PC-3 (cell line): Measurements from ENCODE around the gene CNTN1. TPM values are rescaled to one million over a fixed set of nuclear protein-coding genes. Genes with fewer than 3 reads are reported as not detected.

Experiments used
- ATAC-seq: fragments of 200-7000 bp; cut with Tn5 transposase; 2 replicates; pipeline ENCODE4 v1.9.1; 2020; ENCODE audit warnings: mild to moderate bottlenecking, moderate library complexity
- BruUV-seq: library from RNA; stranded (reverse); fragments of 400-500 nt; replicated peaks from 2 replicates; lab custom pipeline; 2021; lab: Mats Ljungman, UMichigan
- CTCF ChIA-PET: fragments of 300-600 bp; sonication (Branson Sonifier 250); formaldehyde crosslinking; loops from one replicate; lab custom pipeline; 2022; ENCODE audit warnings: antibody characterized with exemption; lab: Charles Lee
- POLR2A ChIA-PET: fragments of 300-600 bp; sonication (Branson Sonifier 250); formaldehyde crosslinking; loops from one replicate; lab custom pipeline; 2022; ENCODE audit warnings: antibody characterized with exemption; ENCODE audit not compliant: unreplicated experiment; lab: Charles Lee
- DNase-seq: peaks from one replicate; pipeline ENCODE4 v3.0.0-alpha.2; 2015
- H2AFZ ChIP-seq: fragments of 300-600 bp; sonication (generic); 2 replicates; pipeline ENCODE4 v1.6.0; 2016; ENCODE audit warnings: antibody characterized with exemption, low read length
- H3F3A ChIP-seq: fragments of 300-600 bp; sonication (generic); one replicate; pipeline ENCODE4 v1.6.0; 2017; ENCODE audit warnings: antibody characterized with exemption, low read length, control low read depth, mild to moderate bottlenecking; ENCODE audit not compliant: unreplicated experiment
- H3K27ac ChIP-seq: fragments of 300-600 bp; sonication (generic); 2 replicates; pipeline ENCODE4 v1.5.1; 2016; ENCODE audit warnings: mild to moderate bottlenecking, low read length
- H3K27me3 ChIP-seq: fragments of 300-600 bp; sonication (generic); 2 replicates; pipeline ENCODE4 v1.6.1; 2016; ENCODE audit warnings: low read length, mixed read lengths
- H3K36me3 ChIP-seq: fragments of 300-600 bp; sonication (generic); 2 replicates; pipeline ENCODE4 v1.6.1; 2016; ENCODE audit warnings: low read depth, mixed run types, low read length, mixed read lengths
- H3K4me1 ChIP-seq: fragments of 300-600 bp; sonication (generic); 2 replicates; pipeline ENCODE4 v1.5.1; 2016; ENCODE audit warnings: low read length; ENCODE audit not compliant: insufficient read depth
- H3K4me2 ChIP-seq: fragments of 300-600 bp; sonication (generic); 2 replicates; pipeline ENCODE4 v1.6.0; 2016; ENCODE audit warnings: low read length
- H3K4me3 ChIP-seq: fragments of 300-600 bp; sonication (generic); 2 replicates; pipeline ENCODE4 v1.5.1; 2016; ENCODE audit warnings: mild to moderate bottlenecking, low read length, mixed read lengths
- H3K79me2 ChIP-seq: fragments of 300-600 bp; sonication (generic); 2 replicates; pipeline ENCODE4 v1.6.1; 2017; ENCODE audit warnings: low read length, mixed read lengths
- H3K9ac ChIP-seq: fragments of 300-600 bp; sonication (generic); 2 replicates; pipeline ENCODE4 v1.6.0; 2016; ENCODE audit warnings: mild to moderate bottlenecking, low read length
- H3K9me2 ChIP-seq: fragments of 300-600 bp; sonication (generic); replicated peaks from 2 replicates; pipeline ENCODE4 v1.6.1; 2016; ENCODE audit warnings: mixed run types, low read length, mixed read lengths
- H3K9me3 ChIP-seq: fragments of 300-600 bp; sonication (generic); 2 replicates; pipeline ENCODE4 v1.6.1; 2016; ENCODE audit warnings: low read length, mixed read lengths
- H4K20me1 ChIP-seq: fragments of 300-600 bp; sonication (generic); 2 replicates; pipeline ENCODE4 v1.6.1; 2016; ENCODE audit warnings: low read length, mixed read lengths
- CTCF ChIP-seq: fragments of 300-600 bp; sonication (generic); conservative IDR thresholded peaks from 2 replicates; pipeline ENCODE4 v1.5.1; 2017; ENCODE audit warnings: antibody characterized with exemption, low read depth, mild to moderate bottlenecking, low read length
- EZH2 ChIP-seq: fragments of 300-600 bp; sonication (generic); IDR thresholded peaks from one replicate; pipeline ENCODE4 v1.6.1; 2017; ENCODE audit warnings: antibody characterized with exemption, mild to moderate bottlenecking, low read length; ENCODE audit not compliant: unreplicated experiment
- EZH2phosphoT487 ChIP-seq: fragments of 300-600 bp; sonication (generic); IDR thresholded peaks from 2 replicates; pipeline ENCODE4 v1.6.1; 2018; ENCODE audit warnings: mild to moderate bottlenecking, antibody characterized with exemption, low read length, borderline replicate concordance
- intact Hi-C: fragments of 100-400 bp; cut with micrococcal nuclease; formaldehyde crosslinking; loops from 2 replicates; pipeline ENCODE4 v1.9.0; 2023
- total RNA-seq: library from RNA; depleted of rRNA; stranded (reverse); fragments of >200 nt; gene quantifications from 2 replicates; pipeline ENCODE4 v1.2.3, GENCODE V29; 2014

CNTN1 gene
- total RNA-seq, 1 experiment from 2014 or later = not detected

GRCh38 chr12:40969796-40970195, 277.6 kb downstream of the CNTN1 start:
- H3K9me2 ChIP-seq = no peaks in the 10 kb centered on the region
- BruUV-seq = no TSS peak
- H3K79me2 ChIP-seq = no peaks in the 10 kb centered on the region
- no peaks in the 10 kb centered on the region for H3F3A ChIP-seq
- H3K9ac ChIP-seq = no peak overlapping the region
- no peak for TF ChIP-seq EZH2
- TF ChIP-seq CTCF = no peak
- no peak for TF ChIP-seq EZH2phosphoT487
- H3K27me3 ChIP-seq = peaks cover 9% of the 10 kb centered on the region; the same call in 1 of the 2 replicates
- no peak for DNase-seq
- H4K20me1 ChIP-seq = no peaks in the 10 kb centered on the region
- no peak overlapping the region for H3K4me2 ChIP-seq
- H3K36me3 ChIP-seq = no peaks in the 10 kb centered on the region
- intact Hi-C loops = no loop called here
- no peak overlapping the region for H2AFZ ChIP-seq
- H3K4me1 ChIP-seq = no peaks in the 10 kb centered on the region
- ChIA-PET CTCF (no interaction called here), POLR2A (no interaction called here)
- no peak overlapping the region for H3K4me3 ChIP-seq
- no peaks in the 10 kb centered on the region for H3K9me3 ChIP-seq
- H3K27ac ChIP-seq = no peak overlapping the region
- ATAC-seq = no peak

- no peaks in the 10 kb centered on the region for H3K9me2 ChIP-seq
- intact Hi-C loops = no loop called here
- no peak overlapping the region for H3K27ac ChIP-seq
- H2AFZ ChIP-seq = no peak overlapping the region
- TF ChIP-seq EZH2 = no peak
- TF ChIP-seq CTCF = peak; percentile 66
- no peak overlapping the region for H3K4me2 ChIP-seq
- BruUV-seq = no TSS peak
- no peaks in the 10 kb centered on the region for H3F3A ChIP-seq
- ATAC-seq = no peak
- ChIA-PET CTCF (no interaction called here), POLR2A (no interaction called here)
- no peaks in the 10 kb centered on the region for H3K4me1 ChIP-seq
- no peak overlapping the region for H3K4me3 ChIP-seq
- DNase-seq = peak; percentile 61
- no peaks in the 10 kb centered on the region for H3K79me2 ChIP-seq
- no peaks in the 10 kb centered on the region for H3K9me3 ChIP-seq
- peaks cover 9% of the 10 kb centered on the region; the same call in 1 of the 2 replicates for H3K27me3 ChIP-seq
- H3K36me3 ChIP-seq = no peaks in the 10 kb centered on the region
- no peaks in the 10 kb centered on the region for H4K20me1 ChIP-seq
- H3K9ac ChIP-seq = no peak overlapping the region
These were observed 278.2 kb downstream of the CNTN1 start for GRCh38 chr12:40970320-40970907.

DNA sequence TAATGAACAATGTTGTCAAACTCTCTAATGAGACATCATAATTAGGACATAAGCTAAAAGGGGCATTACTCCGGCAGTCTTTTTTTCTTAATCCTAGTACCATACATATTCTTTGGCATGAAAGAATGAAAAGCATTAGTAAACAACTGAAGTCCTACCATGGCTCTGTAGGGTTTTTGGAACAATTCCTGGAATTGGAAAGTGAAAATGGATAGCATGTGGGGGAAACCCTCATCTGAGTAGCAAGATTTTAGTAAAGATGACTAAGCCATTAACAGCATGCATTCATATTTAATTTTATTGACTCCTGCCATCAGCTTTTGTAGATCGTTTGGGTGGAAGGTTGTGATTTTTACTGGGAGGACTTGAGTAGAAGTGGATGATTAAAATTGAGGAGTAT, 279.7 kb downstream of the CNTN1 start:
- Histone ChIP-seq H3K36me3 (no peaks in the 10 kb centered on the region), H3F3A (no peaks in the 10 kb centered on the region), H2AFZ (no peak overlapping the region), H3K79me2 (no peaks in the 10 kb centered on the region), H3K27ac (no peak overlapping the region), H3K4me2 (no peak overlapping the region), H3K9me2 (no peaks in the 10 kb centered on the region), H3K27me3 (peaks cover 10% of the 10 kb centered on the region), H3K9me3 (no peaks in the 10 kb centered on the region), H3K9ac (no peak overlapping the region), H3K4me3 (no peak overlapping the region), H4K20me1 (no peaks in the 10 kb centered on the region), H3K4me1 (no peaks in the 10 kb centered on the region)
- ATAC-seq (no peak), DNase-seq (no peak)
- POLR2A ChIA-PET = no interaction called here
- CTCF ChIA-PET = interaction anchor here (0.6 kb wide), 1 partner anchor 128 kb away, joined by 4 read pairs; no protein-coding TSS in a partner anchor
- TF ChIP-seq CTCF (no peak), EZH2phosphoT487 (no peak), EZH2 (no peak)
- BruUV-seq = no TSS peak
- intact Hi-C loops = no loop called here
